T-helper 2 cell (primary cell): Measurements from ENCODE around the gene MYBPC3.

ENCODE experiments used
- DNase-seq, 5 experiments: peaks; one replicate each; pipeline versions ENCODE4 v3.0.0 to v3.0.0-alpha.2; 2012 to 2022

MYBPC3 gene

DNA sequence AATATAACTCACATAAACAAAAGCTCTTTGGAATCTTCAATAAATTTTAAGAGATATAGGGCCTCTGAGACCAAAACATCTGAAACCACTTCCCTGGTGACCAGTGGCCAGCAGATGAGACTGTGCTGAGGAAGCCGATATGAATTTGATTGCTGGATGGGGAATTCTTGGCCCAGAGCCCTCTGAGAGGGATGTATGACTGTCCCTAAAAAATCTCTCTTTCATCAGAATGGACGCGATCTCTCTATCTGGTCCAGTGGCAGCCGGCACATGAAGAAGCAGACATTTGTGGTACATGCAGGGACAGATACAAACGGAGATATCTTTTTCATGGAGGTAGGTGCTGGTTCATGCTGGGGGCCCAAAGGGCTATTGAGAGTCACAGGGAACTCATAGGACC lies 37.5 kb downstream of the MYBPC3 start:
- no peak for DNase-seq

DNA sequence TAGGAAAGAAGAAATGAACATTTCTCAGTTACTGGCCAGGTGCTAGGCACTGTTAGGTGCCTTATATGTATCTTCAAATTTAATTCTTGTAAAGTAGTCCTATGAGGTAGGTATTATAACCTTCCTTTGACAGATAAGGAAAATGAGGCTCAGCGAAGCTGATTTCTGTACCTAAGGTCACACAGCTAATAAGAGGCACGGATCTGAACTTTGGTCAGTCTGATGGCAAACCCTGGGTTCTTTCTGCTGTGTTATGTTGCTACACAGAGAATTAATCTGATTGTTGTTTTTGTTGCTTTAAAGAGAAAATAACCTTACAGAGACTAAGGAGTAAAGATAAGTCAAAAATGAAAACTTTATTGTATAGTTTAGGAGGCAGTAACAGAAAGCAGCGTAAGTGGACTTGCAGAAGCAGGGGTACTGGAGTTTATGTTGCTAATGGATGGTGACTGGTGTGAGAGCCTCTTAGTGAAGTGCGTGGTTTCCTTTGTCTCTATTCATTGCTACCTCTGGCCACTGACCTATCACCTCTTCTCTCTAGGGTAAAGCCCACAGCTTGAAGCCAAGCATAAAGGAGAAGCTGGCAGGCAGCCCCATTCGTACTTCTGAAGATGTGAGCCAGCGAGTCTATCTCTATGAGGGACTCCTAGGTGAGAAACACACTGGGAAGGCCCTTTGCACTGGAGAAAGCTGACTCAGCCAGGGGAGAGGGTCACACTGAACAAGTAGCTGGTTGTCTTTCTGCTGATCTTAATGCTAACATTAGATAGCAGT lies 44.3 kb downstream of the MYBPC3 start:
- no peak for DNase-seq

GRCh38 chr11:47306484-47306844 lies 46.0 kb downstream of the MYBPC3 start:
- no peak for DNase-seq

- DNase-seq, result no peak
These were observed 46.6 kb downstream of the MYBPC3 start for GRCh38 chr11:47305734-47306483.

DNA sequence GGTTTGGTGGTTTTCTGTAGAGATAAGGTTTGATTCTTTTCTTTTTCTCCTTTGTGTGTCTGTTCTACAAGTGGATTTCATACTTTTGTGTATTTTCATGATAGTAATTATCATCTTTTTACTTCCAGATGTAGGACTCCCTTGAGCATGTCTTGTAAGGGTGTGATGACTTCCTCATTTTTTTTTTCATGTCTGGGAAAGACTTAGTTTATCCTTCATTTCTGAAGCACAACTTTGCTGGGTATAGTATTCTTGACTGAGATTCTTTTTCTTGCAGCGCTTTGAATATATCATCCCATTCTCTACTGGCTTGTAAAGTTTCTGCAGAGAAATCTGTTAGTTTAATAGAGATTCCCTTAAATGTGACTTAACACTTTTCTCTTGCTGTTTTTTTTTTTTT lies 49.6 kb downstream of the MYBPC3 start:
- DNase-seq, result no peak

DNA sequence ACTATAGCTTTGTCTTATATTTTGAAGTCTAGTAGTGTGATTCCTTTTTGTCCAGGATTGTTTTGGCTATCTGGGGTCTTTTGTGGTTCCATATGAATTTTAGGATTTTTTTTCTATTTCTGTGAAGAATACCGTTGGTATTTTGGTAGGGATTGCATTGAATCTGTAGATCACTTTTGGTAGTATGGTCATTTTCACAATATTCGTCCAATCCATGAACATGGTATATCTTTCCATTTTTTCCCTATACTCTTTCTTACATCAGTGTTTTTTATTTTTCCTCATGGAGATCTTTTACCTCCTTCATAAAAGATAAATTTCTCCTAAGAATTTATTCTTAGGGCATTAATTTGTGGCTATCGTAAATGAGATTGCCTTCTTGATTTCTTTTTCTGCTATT lies 53.4 kb downstream of the MYBPC3 start:
- DNase-seq, result no peak

GRCh38 chr11:47296045-47296444 lies 56.5 kb downstream of the MYBPC3 start:
- no peak for DNase-seq

GRCh38 chr11:47295385-47295784 lies 57.1 kb downstream of the MYBPC3 start:
- DNase-seq, result no peak

DNA sequence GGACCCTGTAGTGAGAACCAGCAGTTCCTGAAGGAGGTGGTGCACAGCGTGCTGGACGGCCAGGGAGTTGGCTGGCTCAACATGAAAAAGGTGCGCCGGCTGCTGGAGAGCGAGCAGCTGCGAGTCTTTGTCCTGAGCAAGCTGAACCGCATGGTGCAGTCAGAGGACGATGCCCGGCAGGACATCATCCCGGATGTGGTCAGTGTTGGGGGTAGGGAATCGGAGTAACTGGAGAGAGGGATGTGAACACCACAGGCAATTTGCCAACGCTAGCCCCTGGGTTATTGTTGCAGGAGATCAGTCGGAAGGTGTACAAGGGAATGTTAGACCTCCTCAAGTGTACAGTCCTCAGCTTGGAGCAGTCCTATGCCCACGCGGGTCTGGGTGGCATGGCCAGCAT lies 62.6 kb downstream of the MYBPC3 start:
- DNase-seq, result no peak

DNA sequence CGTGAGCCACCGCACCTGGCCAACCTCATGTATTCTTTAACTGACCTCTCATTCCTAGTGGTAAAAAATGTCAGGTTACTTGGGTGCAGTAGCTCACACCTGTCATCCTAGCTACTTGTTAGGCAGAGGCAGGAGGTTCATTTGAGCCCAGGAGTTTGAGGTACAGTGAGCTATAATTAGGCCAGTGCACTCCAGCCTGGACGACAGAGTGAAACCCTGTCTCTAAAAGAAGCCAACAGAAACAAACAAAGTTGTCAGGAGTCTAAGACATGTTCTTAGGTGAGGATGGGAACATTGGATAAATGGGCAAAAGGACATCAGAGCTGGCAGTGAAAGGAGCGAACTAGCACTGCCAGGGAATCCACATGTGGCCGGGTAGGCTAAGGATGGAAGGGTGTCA lies 64.4 kb downstream of the MYBPC3 start:
- DNase-seq, result no peak

GRCh38 chr11:47285969-47286770 lies 66.3 kb downstream of the MYBPC3 start:
- no peak for DNase-seq

- no peak for DNase-seq
These were observed 68.4 kb downstream of the MYBPC3 start for GRCh38 chr11:47284151-47284550.

- DNase-seq, result no peak
These were observed 70.0 kb downstream of the MYBPC3 start for GRCh38 chr11:47282462-47282861.
